Stomach (tissue), 19 donors: ENCODE results near the gene GSTA2. TPM values are rescaled to one million over a fixed set of nuclear protein-coding genes. Genes with fewer than 3 reads are reported as not detected.
"Not testable (repeated sequence)": the region's sequence is repeated elsewhere in the genome, so short reads cannot be mapped to it uniquely, and the experiment has no call there.

ENCODE experiments used
- DNase-seq, 2 donors: peaks; one replicate each; pipeline versions ENCODE4 v3.0.0 to v3.0.0-alpha.2; 2013 to 2019
- H3K27ac ChIP-seq, 5 donors: fragments of 200-600 bp in 4 of 5; sonication (generic) in 4 of 5; one replicate each; pipeline ENCODE4 v1.5.1; 2013 to 2019; ENCODE audit warnings: mild to moderate bottlenecking in 1 of 5, moderate library complexity in 1 of 5
- H3K27me3 ChIP-seq, 3 donors: fragments of 200-600 bp; sonication (generic); one replicate each; pipeline ENCODE4 v1.5.1; 2017 to 2019; ENCODE audit warnings: mixed run types in 1 of 3
- H3K36me3 ChIP-seq, 4 donors: fragments of 200-600 bp; sonication (generic); 1 replicate in 3 of 4; 2 replicates in 1 of 4; pipeline ENCODE4 v1.5.1; 2016 to 2019
- H3K4me1 ChIP-seq, 4 donors: fragments of 200-600 bp; sonication (generic); one replicate each; pipeline ENCODE4 v1.5.1; 2016 to 2019
- H3K4me3 ChIP-seq, 4 donors: fragments of 200-600 bp; sonication (generic) in 3 of 4; one replicate each; pipeline ENCODE4 v1.5.1; 2016 to 2019; ENCODE audit warnings: mild to moderate bottlenecking in 1 of 4
- H3K9me3 ChIP-seq, 4 donors: fragments of 200-600 bp; sonication (generic); one replicate each; pipeline ENCODE4 v1.5.1; 2016 to 2019
- CTCF ChIP-seq, 7 experiments: fragments of 450-650 bp in 4 of 7; fragments of 200-600 bp in 3 of 7; sonication (generic) in 3 of 7; IDR thresholded peaks; one replicate each; pipeline ENCODE4 v1.5.1; 2016 to 2019; ENCODE audit warnings: antibody characterized with exemption in 7 of 7, control low read depth in 2 of 7, mild to moderate bottlenecking in 1 of 7
- EP300 ChIP-seq: sonication (generic); formaldehyde crosslinking; IDR thresholded peaks from one replicate; pipeline ENCODE4 v1.6.1; 2017; ENCODE audit warnings: antibody characterized with exemption
- POLR2A ChIP-seq, 4 donors: fragments of 450-650 bp; IDR thresholded peaks; one replicate each; pipeline ENCODE4 v1.6.1; 2016; ENCODE audit warnings: antibody characterized with exemption in 4 of 4, control low read depth in 2 of 4, mild to moderate bottlenecking in 1 of 4, moderate library complexity in 1 of 4
- POLR2AphosphoS5 ChIP-seq, 3 donors: sonication (generic); formaldehyde crosslinking; IDR thresholded peaks; one replicate each; pipeline ENCODE4 v1.6.1; 2016; ENCODE audit warnings: antibody characterized with exemption in 3 of 3
- WGBS, 5 donors: extraction: QIAGEN DNeasy Blood & Tissue Kit in 3 of 5; methylation state at CpG; one replicate each; pipeline versions ENCODE4 v1.1.5 to v1.1.7; 2013 to 2018; 5-methylcytosine and 5-hydroxymethylcytosine counted together
- intact Hi-C: fragments of 100-400 bp; cut with DNase I; formaldehyde crosslinking; loops from one replicate; pipeline ENCODE4 v1.15.1; 2023; ENCODE audit warnings: low total_unique reads
- long read RNA-seq, 10 donors: transcript quantifications; one replicate each; lab custom pipeline, GENCODE V29; 2026
- polyA plus RNA-seq, 3 donors: library from polyadenylated mRNA; stranded (reverse); fragments of 200-250 nt; gene quantifications; one replicate each; pipeline ENCODE4 v1.2.3, GENCODE V29; 2013
- total RNA-seq, 5 donors: library from RNA; depleted of rRNA; stranded (reverse); fragments of >200 nt; gene quantifications; one replicate each; pipeline versions ENCODE4 v1.1.0 to v1.2.3, GENCODE V29; 2014 to 2016
- donor health status: healthy with polysubstance abuse.
- donor health status: Bipolar disorder and iron deficiency.
- donor health status: healthy.

GSTA2 gene
- total RNA-seq (1 to 10 TPM in 2 of 5 donors, under 1 TPM in 1, not detected in 2; 0.89 to 6.8 (median 2.9) TPM), polyA plus RNA-seq (1 to 10 TPM; 4.9 to 9.8 (median 7.6) TPM)
- long read RNA-seq, donor 1, result 0 reads
- long read RNA-seq, donor 2, result 0 reads
- long read RNA-seq, donor 3, partial matches to known transcripts, result 0 of 3 reads
- long read RNA-seq, donor 3, other reads (novel, unspliced or antisense), result 0 of 3 reads
- long read RNA-seq, donor 4, partial matches to known transcripts, result 0 of 1 reads
- long read RNA-seq, donor 4, other reads (novel, unspliced or antisense), result 0 of 1 reads
- long read RNA-seq, donor 5, partial matches to known transcripts, result 0 of 1 reads
- long read RNA-seq, donor 5, other reads (novel, unspliced or antisense), result 0 of 1 reads
- long read RNA-seq, donor 6, transcript GSTA2-201 (7 exons, 1,313 nt), result major isoform, 5 of 5 reads
- long read RNA-seq, donor 6, partial matches to known transcripts, result 0 of 5 reads
- long read RNA-seq, donor 6, other reads (novel, unspliced or antisense), result 0 of 5 reads
- long read RNA-seq, donor 7, result 0 reads
- long read RNA-seq, donor 8, partial matches to known transcripts, result 0 of 4 reads
- long read RNA-seq, donor 8, other reads (novel, unspliced or antisense), result 0 of 4 reads
- long read RNA-seq, donor 9, partial matches to known transcripts, result 9 of 12 reads
- long read RNA-seq, donor 9, other reads (novel, unspliced or antisense), result 0 of 12 reads
- long read RNA-seq, donor 10, partial matches to known transcripts, result 0 of 1 reads
- long read RNA-seq, donor 10, other reads (novel, unspliced or antisense), result 0 of 1 reads

GRCh38 chr6:52763322-52763916 lies at the start of gene GSTA2:
Gene GSTA2, minus strand, starts transcription at chr6:52763475. Its CDS starts 5,528 bp downstream, at chr6:52757947.
- H3K4me3 ChIP-seq, H3K9me3 ChIP-seq, H3K4me1 ChIP-seq, H3K27me3 ChIP-seq, H3K27ac ChIP-seq, H3K36me3 ChIP-seq, intact Hi-C loops: not testable (repeated sequence)
- 33 to 52% (median 36%) methylated on average over 2 of the region's 2 CpGs for WGBS, 5 donors
- peak in 1 of 2 donors; percentile 60 for DNase-seq

- 73 to 87% (median 80%) methylated on average over 4 of the region's 4 CpGs for WGBS, 5 donors
- intact Hi-C loops, H3K27me3 ChIP-seq, DNase-seq, H3K9me3 ChIP-seq, H3K27ac ChIP-seq, H3K4me1 ChIP-seq, H3K4me3 ChIP-seq, H3K36me3 ChIP-seq: not testable (repeated sequence)
These were observed 46.5 kb upstream of the GSTA2 start for GRCh38 chr6:52809777-52810176.

- H3K27me3 ChIP-seq, result no peaks in the 10 kb centered on the region
- H3K4me1 ChIP-seq, result no peaks in the 10 kb centered on the region
- intact Hi-C loops, result no loop called here
- H3K4me3 ChIP-seq, result no peak overlapping the region
- no peak for DNase-seq
- H3K27ac ChIP-seq, result no peak overlapping the region
- no peaks in the 10 kb centered on the region for H3K9me3 ChIP-seq
- no peak for TF ChIP-seq EP300
- TF ChIP-seq POLR2AphosphoS5 (IDR thresholded peaks at IDR 0.05), result no peak
- no peak for TF ChIP-seq POLR2A (IDR thresholded peaks at IDR 0.05)
- TF ChIP-seq CTCF (IDR thresholded peaks at IDR 0.05), result no peak
- no peaks in the 10 kb centered on the region for H3K36me3 ChIP-seq
- WGBS, 5 donors, result 89 to 94% (median 91%) methylated on average over 5 of the region's 5 CpGs
These were observed 45.4 kb upstream of the GSTA2 start for GRCh38 chr6:52808660-52809059.

- H3K27ac ChIP-seq, H3K36me3 ChIP-seq, intact Hi-C loops, H3K27me3 ChIP-seq, H3K4me1 ChIP-seq, H3K9me3 ChIP-seq: not testable (repeated sequence)
- WGBS, 5 donors, result 20 to 37% (median 34%) methylated on average over 5 of the region's 5 CpGs
- DNase-seq, result peak in 1 of 2 donors; percentile 21
- H3K4me3 ChIP-seq, result peak within 1 kb of the TSS in 3 of 4 donors; percentile 20 to 31 (median 24)
These were observed 40.5 kb upstream of the GSTA2 start, which contains the start of gene GSTA1 for GRCh38 chr6:52803668-52804255. Gene GSTA1, minus strand, starts transcription at chr6:52803816. Its CDS starts 4,549 bp downstream, at chr6:52799267.

- H3K4me3 ChIP-seq, result peak overlapping the region in 3 of 4 donors; percentile 20 to 31 (median 24)
- H3K9me3 ChIP-seq, result no peaks in the 10 kb centered on the region
- no peak overlapping the region for H3K27ac ChIP-seq
- H3K27me3 ChIP-seq, result no peaks in the 10 kb centered on the region
- no peak for TF ChIP-seq POLR2AphosphoS5 (IDR thresholded peaks at IDR 0.05)
- no peak for TF ChIP-seq EP300
- no peak for TF ChIP-seq CTCF (IDR thresholded peaks at IDR 0.05)
- no peak for TF ChIP-seq POLR2A (IDR thresholded peaks at IDR 0.05)
- no peaks in the 10 kb centered on the region for H3K36me3 ChIP-seq
- no peaks in the 10 kb centered on the region for H3K4me1 ChIP-seq
- DNase-seq, result no peak
- intact Hi-C loops, result no loop called here
- 60 to 88% (median 75%) methylated on average over 1 of the region's 1 CpG for WGBS, 5 donors
These were observed 39.5 kb upstream of the GSTA2 start for GRCh38 chr6:52802806-52803205.
